Right lobe of liver (tissue), 4 donors: ENCODE data around the gene RAF1.

ENCODE experiments used
- CTCF ChIP-seq, 4 donors: fragments of 200-600 bp in 3 of 4; fragments of 450-650 bp in 1 of 4; IDR thresholded peaks; one replicate each; pipeline versions ENCODE4 v1.5.1 to v1.8.0; 2016 to 2022; ENCODE audit warnings: antibody characterized with exemption in 4 of 4, mild to moderate bottlenecking in 2 of 4
- POLR2A ChIP-seq: fragments of 450-650 bp; IDR thresholded peaks from one replicate; pipeline ENCODE4 v1.6.1; 2017; ENCODE audit warnings: antibody characterized with exemption, mild to moderate bottlenecking
- donor health status: DM: no; HTN: no; CAD: no.
- donor health status: DM: no; HTN: no; CAD: no.
- donor health status: DM: no; HTN: yes; CAD: no.

DNA sequence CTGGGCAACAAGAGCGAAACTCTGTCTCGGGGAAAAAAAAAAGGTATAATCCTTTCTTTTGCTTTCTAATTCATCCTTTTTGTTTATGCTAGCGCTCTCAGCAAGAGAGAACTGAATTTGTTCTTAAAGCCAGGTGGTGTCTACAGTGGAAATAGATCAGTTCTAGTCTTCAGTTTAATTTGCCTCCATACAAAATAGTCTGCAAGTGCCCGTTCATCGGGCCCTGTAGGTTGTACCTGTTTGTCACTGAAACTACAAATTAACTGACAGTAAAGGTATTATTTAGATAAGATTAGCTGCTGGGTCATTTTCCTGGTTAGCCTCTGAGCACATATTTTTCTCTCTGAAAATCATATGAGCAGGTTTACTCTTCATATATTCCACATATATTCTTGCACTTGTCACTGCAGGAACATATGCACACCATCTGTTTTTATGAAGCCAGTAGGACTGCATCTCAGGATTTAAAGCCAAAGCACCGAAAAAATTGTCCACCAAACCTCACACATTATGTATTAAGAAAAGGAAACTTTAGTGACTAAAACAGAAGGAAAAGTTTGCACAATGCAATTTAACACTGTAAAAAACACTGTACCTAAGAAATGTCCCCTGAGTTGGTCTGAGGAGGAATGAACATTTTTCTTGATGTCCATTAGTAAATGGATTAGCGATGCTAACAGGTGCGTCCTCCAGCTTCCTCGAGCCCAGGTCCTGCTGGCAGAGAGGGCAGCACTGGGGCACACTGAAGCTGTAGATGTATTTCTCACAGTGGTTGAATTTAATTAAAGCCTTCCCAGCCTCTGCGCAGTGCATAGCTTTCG is 119.1 kb downstream of the RAF1 start:
- TF ChIP-seq POLR2A (no peak), CTCF (IDR thresholded peaks at IDR 0.05) (no peak)
